SK-N-SH (cell line): ENCODE results near the gene DGCR8. TPM values are rescaled to one million over a fixed set of nuclear protein-coding genes. Genes with fewer than 3 reads are reported as not detected.

Experiments
- CTCF ChIA-PET: fragments of 300-600, 350-600 bp; formaldehyde crosslinking; extraction: SDS; loops from one replicate; lab custom pipeline; 2021; lab: Yijun Ruan, JAX
- POLR2A ChIA-PET: fragments of 350-600 bp; sonication (Branson Sonifier 250); formaldehyde crosslinking; extraction: SDS; loops from one replicate; lab custom pipeline; 2020; ENCODE audit warnings: antibody characterized with exemption, inconsistent platforms; lab: Yijun Ruan, JAX
- DNase-seq: peaks from one replicate; pipeline ENCODE4 v3.0.0; 2012
- H2AFZ ChIP-seq: fragments of 200-600 bp; sonication (generic); 2 replicates; pipeline ENCODE4 v1.8.1; 2016; ENCODE audit warnings: antibody characterized with exemption, mild to moderate bottlenecking, low read depth
- H3F3A ChIP-seq: fragments of 200-600 bp; sonication (generic); replicated peaks from 2 replicates; pipeline ENCODE3; 2016; ENCODE audit warnings: antibody characterized with exemption, mild to moderate bottlenecking; ENCODE audit not compliant: insufficient read depth
- H3K27ac ChIP-seq, 2 experiments: fragments of 200-500 bp in 1 of 2; fragments of 200-600 bp in 1 of 2; sonication (Bioruptor generic) in 1 of 2; sonication (generic), shearing (Covaris generic) in 1 of 2; 2 replicates each; pipeline versions ENCODE4 v1.5.1 to v1.6.1; 2014 to 2016; ENCODE audit warnings: low read depth in 2 of 2, inconsistent platforms in 1 of 2, low read length in 1 of 2, mild to moderate bottlenecking in 1 of 2, mixed read lengths in 1 of 2
- H3K27me3 ChIP-seq: fragments of 200-600 bp; sonication (generic), shearing (Covaris generic); 2 replicates; pipeline ENCODE4 v1.6.1; 2016; ENCODE audit warnings: mixed run types; ENCODE audit not compliant: insufficient read depth
- H3K36me3 ChIP-seq, 2 experiments: fragments of 200-500 bp in 1 of 2; fragments of 200-600 bp in 1 of 2; sonication (Bioruptor generic) in 1 of 2; sonication (generic) in 1 of 2; replicated peaks in 1 of 2; 2 replicates each; pipeline versions ENCODE3 to v1.5.1; 2014 to 2016; ENCODE audit warnings: low read length in 1 of 2, mild to moderate bottlenecking in 1 of 2; ENCODE audit not compliant: insufficient read depth in 2 of 2, control insufficient read depth in 1 of 2
- H3K4me1 ChIP-seq, 2 experiments: fragments of 200-500 bp in 1 of 2; fragments of 200-600 bp in 1 of 2; sonication (Bioruptor generic) in 1 of 2; sonication (generic), shearing (Covaris generic) in 1 of 2; 2 replicates each; pipeline versions ENCODE4 v1.5.1 to v1.6.1; 2014 to 2016; ENCODE audit warnings: low read depth in 1 of 2, low read length in 1 of 2, mixed run types in 1 of 2; ENCODE audit not compliant: insufficient read depth in 2 of 2, control insufficient read depth in 1 of 2
- H3K4me2 ChIP-seq: fragments of 200-600 bp; sonication (generic), shearing (Covaris generic); 2 replicates; pipeline ENCODE4 v1.6.1; 2017; ENCODE audit warnings: mixed run types
- H3K4me3 ChIP-seq, 2 experiments: fragments of 200-500 bp in 1 of 2; fragments of 200-600 bp in 1 of 2; sonication (Bioruptor generic) in 1 of 2; sonication (generic), shearing (Covaris generic) in 1 of 2; 2 replicates each; pipeline versions ENCODE4 v1.5.1 to v1.8.1; 2014 to 2016; ENCODE audit warnings: low read depth in 2 of 2, inconsistent platforms in 1 of 2, low read length in 1 of 2, mild to moderate bottlenecking in 1 of 2, mixed read lengths in 1 of 2, moderate library complexity in 1 of 2
- H3K79me2 ChIP-seq: fragments of 200-600 bp; sonication (generic); 2 replicates; pipeline ENCODE4 v1.8.1; 2017; ENCODE audit warnings: mild to moderate bottlenecking; ENCODE audit not compliant: insufficient read depth
- H3K9ac ChIP-seq: fragments of 200-600 bp; sonication (generic); 2 replicates; pipeline ENCODE4 v1.6.1; 2017; ENCODE audit warnings: mixed run types
- H3K9me2 ChIP-seq: fragments of 200-600 bp; sonication (generic); 2 replicates; pipeline ENCODE4 v1.6.1; 2017; ENCODE audit warnings: mixed run types
- H3K9me3 ChIP-seq: fragments of 200-600 bp; sonication (generic); 2 replicates; pipeline ENCODE4 v1.6.1; 2017; ENCODE audit warnings: mixed run types, mild to moderate bottlenecking, moderate library complexity
- H4K20me1 ChIP-seq: fragments of 200-600 bp; sonication (generic); 2 replicates; pipeline ENCODE4 v1.6.1; 2017; ENCODE audit warnings: mild to moderate bottlenecking, mixed run types; ENCODE audit not compliant: insufficient read depth
- EP300 ChIP-seq, 2 experiments: IDR thresholded peaks; 2 replicates each; pipeline versions ENCODE4 v1.4.0 to v1.6.1; 2012; ENCODE audit warnings: borderline replicate concordance in 1 of 2, low read depth in 1 of 2, low read length in 1 of 2
- EZH2phosphoT487 ChIP-seq: fragments of 200-600 bp; sonication (generic); IDR thresholded peaks from 2 replicates; pipeline ENCODE4 v1.6.1; 2017; ENCODE audit warnings: low read depth, mixed run types, mild to moderate bottlenecking, antibody characterized with exemption, moderate library complexity, borderline replicate concordance
- FOSL2 ChIP-seq: IDR thresholded peaks from 2 replicates; pipeline ENCODE4 v1.4.0; 2012; ENCODE audit warnings: low read depth, mild to moderate bottlenecking, moderate library complexity, borderline replicate concordance
- GABPA ChIP-seq: IDR thresholded peaks from 2 replicates; pipeline ENCODE4 v1.4.0; 2012; ENCODE audit warnings: low read depth, mild to moderate bottlenecking
- GATA2 ChIP-seq: sonication (generic); formaldehyde crosslinking; IDR thresholded peaks from 2 replicates; pipeline ENCODE4 v1.5.0; 2020; ENCODE audit warnings: mild to moderate bottlenecking, missing genetic modification reagents
- NFIC ChIP-seq: IDR thresholded peaks from 2 replicates; pipeline ENCODE4 v1.4.0; 2012; ENCODE audit warnings: borderline replicate concordance
- NRF1 ChIP-seq: IDR thresholded peaks from 2 replicates; pipeline ENCODE4 v1.6.1; 2012; ENCODE audit warnings: low read depth, mild to moderate bottlenecking, low read length
- POLR2AphosphoS5 ChIP-seq: IDR thresholded peaks from 2 replicates; pipeline ENCODE4 v1.6.1; 2012; ENCODE audit warnings: low read depth, low read length
- RCOR1 ChIP-seq: fragments of 150-350 bp; IDR thresholded peaks from 2 replicates; pipeline ENCODE4 v1.6.1; 2017; ENCODE audit warnings: antibody characterized with exemption, low read length
- RFX5 ChIP-seq: IDR thresholded peaks from 2 replicates; pipeline ENCODE4 v1.6.1; 2012; ENCODE audit warnings: mild to moderate bottlenecking, improper control_type of control experiment, low read length
- SIN3A ChIP-seq: IDR thresholded peaks from 2 replicates; pipeline ENCODE4 v1.6.1; 2012; ENCODE audit warnings: low read depth, mild to moderate bottlenecking, low read length, moderate library complexity, borderline replicate concordance
- TAF1 ChIP-seq: IDR thresholded peaks from 2 replicates; pipeline ENCODE4 v1.6.1; 2012; ENCODE audit warnings: low read depth, mild to moderate bottlenecking, low read length, moderate library complexity, borderline replicate concordance
- TCF12 ChIP-seq: IDR thresholded peaks from 2 replicates; pipeline ENCODE4 v1.4.0; 2012
- TEAD4 ChIP-seq: IDR thresholded peaks from 2 replicates; pipeline ENCODE4 v1.4.0; 2012; ENCODE audit warnings: mild to moderate bottlenecking, borderline replicate concordance; ENCODE audit not compliant: insufficient read depth
- WGBS: methylation state at CpG from one replicate; pipeline ENCODE4 v1.1.6; 2017; ENCODE audit warnings: low lambda C conversion rate; 5-methylcytosine and 5-hydroxymethylcytosine counted together
- polyA plus RNA-seq, 3 experiments: library from polyadenylated mRNA; depleted of rRNA; stranded (reverse); fragments of >200 nt; gene quantifications; 2 replicates each; pipeline ENCODE4 v1.2.3, GENCODE V29; 2012
- TF ChIP-seq, protein P1 (sequence below): IDR thresholded peaks from 2 replicates; pipeline ENCODE4 v1.4.0; 2012; ENCODE audit warnings: low read depth, borderline replicate concordance
- TF ChIP-seq, protein P2 (sequence below): IDR thresholded peaks from 2 replicates; pipeline ENCODE4 v1.4.0; 2012; ENCODE audit warnings: low read depth
- TF ChIP-seq, protein P3 (sequence below): fragments of 200-600 bp; sonication (generic); IDR thresholded peaks from 2 replicates; pipeline ENCODE4 v1.6.1; 2017; ENCODE audit warnings: antibody characterized with exemption, mild to moderate bottlenecking, moderate library complexity

Gene DGCR8
- polyA plus RNA-seq, 1 of the 3 experiments (the other 2 are of a cell fraction) = 26.5 TPM

DNA sequence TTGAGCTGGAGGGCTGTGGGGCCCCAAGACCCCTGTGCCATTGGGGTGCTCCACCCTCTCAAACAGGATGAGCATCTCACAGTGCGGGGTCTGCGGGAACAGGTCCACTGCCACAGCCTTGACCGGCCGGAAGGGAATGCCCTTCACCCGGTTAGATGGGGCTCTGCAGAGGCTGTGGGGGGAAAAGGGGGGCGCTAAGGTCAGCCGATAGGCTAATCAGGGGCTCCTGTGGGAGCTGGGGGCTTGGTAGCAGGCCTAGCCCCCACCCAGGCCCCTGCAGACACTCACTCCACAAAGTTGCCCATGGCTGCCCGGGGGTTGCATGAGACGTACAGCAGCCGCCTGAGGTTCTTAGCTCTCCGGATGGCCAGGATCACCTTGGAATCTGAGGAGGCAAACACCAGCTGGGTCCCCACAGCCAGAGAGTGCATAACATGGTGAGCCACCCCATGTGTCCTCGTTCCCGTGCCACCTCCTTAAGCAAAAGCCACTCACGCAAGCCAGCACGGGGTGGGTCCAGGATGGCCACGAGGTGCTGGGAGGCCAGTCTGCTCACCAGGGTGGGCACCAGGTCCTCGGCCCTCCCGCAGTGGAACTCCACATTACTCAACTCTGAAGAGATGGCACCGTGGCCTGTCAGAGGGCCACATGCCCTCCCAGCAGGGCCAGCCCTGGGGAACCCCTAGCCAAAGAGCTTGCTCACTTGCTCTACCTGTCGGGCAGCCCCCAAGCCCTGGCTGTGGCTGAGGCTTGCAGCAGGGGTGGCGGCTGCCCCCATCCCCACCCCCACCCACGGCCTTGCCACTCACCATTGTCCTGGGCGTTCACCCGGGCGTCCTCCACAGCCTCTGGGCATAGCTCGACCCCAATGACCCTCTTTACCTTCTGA is 32.8 kb downstream of the DGCR8 start:
- Histone ChIP-seq H2AFZ (no peak overlapping the region), H3K9me2 (no peaks in the 10 kb centered on the region), H3K36me3 (peaks cover 15 to 75% of the 10 kb centered on the region in 2 experiments), H3F3A (peaks cover 16% of the 10 kb centered on the region), H3K9ac (no peak overlapping the region), H3K4me3 (no peak overlapping the region), H3K9me3 (no peaks in the 10 kb centered on the region), H4K20me1 (0 out of 2 replicates have a peak, but pooled peaks cover 8% of the 10 kb centered on the region), H3K79me2 (peaks cover 30% of the 10 kb centered on the region), H3K4me1 (peaks cover 7 to 14% of the 10 kb centered on the region in 2 experiments; a peak in 1 of 4 replicates), H3K27me3 (no peaks in the 10 kb centered on the region), H3K4me2 (no peak overlapping the region), H3K27ac (no peak overlapping the region; a peak in 1 of 4 replicates)
- ChIA-PET POLR2A (interaction anchor here (1.7 kb wide), 1 partner anchor 15 kb away, joined by 5 read pairs; no protein-coding TSS in a partner anchor), CTCF (interaction anchor here (1.5 to 2.3 kb wide), 2 partner anchors 28 to 154 kb away, joined by 3 to 10 read pairs; no protein-coding TSS in a partner anchor)
- no peak for DNase-seq
- 91% methylated on average over 12 of the region's 26 CpGs for WGBS
- TF ChIP-seq TAF1 (no peak), EZH2phosphoT487 (no peak), RCOR1 (no peak), NRF1 (no peak), SIN3A (no peak), FOSL2 (no peak), EP300 (IDR thresholded peaks at IDR 0.05; ENCODE audit: borderline replicate concordance in 1 of 2, low read depth in 1 of 2, low read length in 1 of 2) (no peak), POLR2AphosphoS5 (no peak), TCF12 (no peak), GABPA (no peak), RFX5 (no peak), GATA2 (CRISPR knock-in tag) (no peak), NFIC (no peak), TEAD4 (no peak)
- TF ChIP-seq, protein P1, sequence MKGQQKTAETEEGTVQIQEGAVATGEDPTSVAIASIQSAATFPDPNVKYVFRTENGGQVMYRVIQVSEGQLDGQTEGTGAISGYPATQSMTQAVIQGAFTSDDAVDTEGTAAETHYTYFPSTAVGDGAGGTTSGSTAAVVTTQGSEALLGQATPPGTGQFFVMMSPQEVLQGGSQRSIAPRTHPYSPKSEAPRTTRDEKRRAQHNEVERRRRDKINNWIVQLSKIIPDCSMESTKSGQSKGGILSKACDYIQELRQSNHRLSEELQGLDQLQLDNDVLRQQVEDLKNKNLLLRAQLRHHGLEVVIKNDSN = no peak
- TF ChIP-seq, protein P2, sequence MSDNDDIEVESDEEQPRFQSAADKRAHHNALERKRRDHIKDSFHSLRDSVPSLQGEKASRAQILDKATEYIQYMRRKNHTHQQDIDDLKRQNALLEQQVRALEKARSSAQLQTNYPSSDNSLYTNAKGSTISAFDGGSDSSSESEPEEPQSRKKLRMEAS = no peak
- TF ChIP-seq, protein P3, sequence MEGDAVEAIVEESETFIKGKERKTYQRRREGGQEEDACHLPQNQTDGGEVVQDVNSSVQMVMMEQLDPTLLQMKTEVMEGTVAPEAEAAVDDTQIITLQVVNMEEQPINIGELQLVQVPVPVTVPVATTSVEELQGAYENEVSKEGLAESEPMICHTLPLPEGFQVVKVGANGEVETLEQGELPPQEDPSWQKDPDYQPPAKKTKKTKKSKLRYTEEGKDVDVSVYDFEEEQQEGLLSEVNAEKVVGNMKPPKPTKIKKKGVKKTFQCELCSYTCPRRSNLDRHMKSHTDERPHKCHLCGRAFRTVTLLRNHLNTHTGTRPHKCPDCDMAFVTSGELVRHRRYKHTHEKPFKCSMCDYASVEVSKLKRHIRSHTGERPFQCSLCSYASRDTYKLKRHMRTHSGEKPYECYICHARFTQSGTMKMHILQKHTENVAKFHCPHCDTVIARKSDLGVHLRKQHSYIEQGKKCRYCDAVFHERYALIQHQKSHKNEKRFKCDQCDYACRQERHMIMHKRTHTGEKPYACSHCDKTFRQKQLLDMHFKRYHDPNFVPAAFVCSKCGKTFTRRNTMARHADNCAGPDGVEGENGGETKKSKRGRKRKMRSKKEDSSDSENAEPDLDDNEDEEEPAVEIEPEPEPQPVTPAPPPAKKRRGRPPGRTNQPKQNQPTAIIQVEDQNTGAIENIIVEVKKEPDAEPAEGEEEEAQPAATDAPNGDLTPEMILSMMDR = no peak
